DND-41 (cell line): Measurements from ENCODE around the gene MTERF4.

ENCODE experiments used
- CTCF ChIP-seq: IDR thresholded peaks from 2 replicates; pipeline ENCODE4 v1.5.1; 2012; ENCODE audit warnings: borderline replicate concordance, low read length, moderate library complexity, mild to moderate bottlenecking; ENCODE audit not compliant: poor library complexity, severe bottlenecking; ENCODE audit errors: extremely low read depth
- EZH2 ChIP-seq: IDR thresholded peaks from 3 replicates; pipeline ENCODE4 v1.6.1; 2012; ENCODE audit warnings: borderline replicate concordance, low read depth, mild to moderate bottlenecking, moderate library complexity, low read length, inconsistent platforms; ENCODE audit not compliant: severe bottlenecking

GRCh38 chr2:241050624-241051577, 51.2 kb downstream of the MTERF4 start:
- TF ChIP-seq CTCF (no peak), EZH2 (no peak)
